ENCODE measurements around the gene LBR. TPM values are rescaled to one million over a fixed set of nuclear protein-coding genes. Genes with fewer than 3 reads are reported as not detected.

The LBR gene
- 14.1 and 21.6 TPM in 2 replicates for total RNA-seq

DNA sequence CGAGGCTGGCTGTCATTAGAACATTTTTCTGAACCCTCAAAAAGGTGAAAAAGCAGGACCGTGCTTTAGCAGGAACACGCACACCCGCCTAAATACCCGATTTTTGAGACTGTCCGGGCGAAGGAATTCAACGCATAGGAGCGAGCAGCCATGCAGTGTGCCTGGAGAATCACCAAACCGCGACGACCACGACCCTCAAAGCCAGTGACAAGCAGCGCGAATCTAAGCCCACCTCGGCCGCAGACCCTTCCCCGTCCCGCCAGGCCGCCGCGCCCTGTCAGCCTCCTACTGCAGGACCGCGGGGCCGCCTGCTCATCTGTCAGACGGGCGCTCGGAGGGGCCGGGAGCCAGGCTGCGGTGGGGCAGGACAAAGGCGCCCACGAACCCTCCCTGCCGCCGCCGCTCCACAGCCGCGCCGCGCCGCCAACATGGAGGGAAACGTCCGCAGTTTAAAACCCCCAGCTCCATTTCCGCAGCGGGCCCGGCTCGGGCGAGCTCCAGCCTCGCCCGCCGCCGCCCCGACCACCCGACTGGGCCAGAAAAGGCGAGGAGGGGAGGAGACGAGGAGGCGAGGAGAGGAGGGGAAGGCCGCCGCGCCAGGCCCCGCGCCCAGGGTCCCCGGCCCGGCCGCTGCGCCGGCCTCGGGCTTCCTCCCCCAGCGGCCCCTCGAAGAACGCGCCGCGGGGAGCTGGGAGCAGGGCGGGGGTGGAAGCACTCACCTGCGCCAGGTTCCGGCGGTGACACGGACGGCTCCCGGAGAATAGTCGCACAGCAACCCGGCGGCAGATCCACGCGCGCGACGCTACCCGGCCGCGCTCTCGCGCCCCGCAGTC, at the start of gene LBR:
TSS of gene LBR (minus strand) at position 804 of the 833 bp plus-strand sequence. CDS start 3,963 bp downstream, outside the sequence.

Other genes starting within 250 kb of the LBR start
- 107 and 160 TPM in 2 replicates for gene ENAH, start 225.1 kb upstream of the LBR start, total RNA-seq

Data from smooth muscle cell of the pulmonary artery (primary cell).